ENCODE measurements around the gene LZTS2.

Gene LZTS2

GRCh38 chr10:100977436-100977835, 22.2 kb upstream of the LZTS2 start:
- no peak for DNase-seq

GRCh38 chr10:100978121-100978900, 21.3 kb upstream of the LZTS2 start:
- DNase-seq = no peak

- DNase-seq = no peak
Measured at GRCh38 chr10:100978901-100979195, 20.8 kb upstream of the LZTS2 start.

GRCh38 chr10:100979791-100980272, 19.8 kb upstream of the LZTS2 start:
- DNase-seq = no peak

- no peak for DNase-seq
Measured at GRCh38 chr10:100980311-100980710, 19.3 kb upstream of the LZTS2 start.

- no peak for DNase-seq
Measured at GRCh38 chr10:100980711-100981110, 18.9 kb upstream of the LZTS2 start.

- no peak for DNase-seq
Measured at GRCh38 chr10:100981178-100981772, 18.3 kb upstream of the LZTS2 start.

GRCh38 chr10:100982916-100983830, 16.4 kb upstream of the LZTS2 start:
- no peak for DNase-seq

GRCh38 chr10:100983868-100984671, 15.5 kb upstream of the LZTS2 start:
- no peak for DNase-seq

GRCh38 chr10:100984672-100985177, 14.9 kb upstream of the LZTS2 start:
- DNase-seq = no peak

GRCh38 chr10:100985336-100985735, 14.3 kb upstream of the LZTS2 start:
- no peak for DNase-seq

GRCh38 chr10:100986623-100986951, 13.0 kb upstream of the LZTS2 start:
- DNase-seq = no peak

- peak; percentile 87 for DNase-seq
Measured at GRCh38 chr10:100986952-100987684, 12.5 kb upstream of the LZTS2 start, which contains the start of the genes MRPL43 and TWNK. MRPL43 (minus strand) TSS chr10:100987497; CDS start chr10:100987443, 54 bp downstream. TWNK (plus strand) TSS chr10:100987543; CDS start chr10:100988211, 668 bp downstream.

GRCh38 chr10:100987685-100988049, 11.9 kb upstream of the LZTS2 start:
- no peak for DNase-seq

GRCh38 chr10:100988166-100988565, 11.4 kb upstream of the LZTS2 start:
- no peak for DNase-seq

GRCh38 chr10:100989088-100989487, 10.5 kb upstream of the LZTS2 start:
- no peak for DNase-seq

- peak; percentile 57 for DNase-seq
Measured at GRCh38 chr10:100993986-100994708, 5.5 kb upstream of the LZTS2 start.

- DNase-seq = no peak
Measured at GRCh38 chr10:100995181-100995580, 4.4 kb upstream of the LZTS2 start.

GRCh38 chr10:100996678-100997359, 2.8 kb upstream of the LZTS2 start:
- DNase-seq = peak; percentile 82

Data from right kidney (tissue), 1 donor.